Mucosa of descending colon (tissue), 3 donors: ENCODE results near the gene SDF4. TPM values are rescaled to one million over a fixed set of nuclear protein-coding genes. Genes with fewer than 3 reads are reported as not detected.

ENCODE experiments used
- ATAC-seq: fragments of 200-7000 bp; cut with Tn5 transposase; one replicate; pipeline ENCODE4 v1.9.1; 2020; ENCODE audit warnings: mild to moderate bottlenecking, moderate library complexity
- DNase-seq, 3 donors: peaks; one replicate each; pipeline ENCODE4 v3.0.0-alpha.2; 2020
- H3K36me3 ChIP-seq: fragments of 200-600 bp; one replicate; pipeline ENCODE4 v1.8.0; 2021; ENCODE audit warnings: low read depth, mild to moderate bottlenecking
- H3K4me1 ChIP-seq: fragments of 200-600 bp; one replicate; pipeline ENCODE4 v1.8.0; 2021; ENCODE audit warnings: low read depth, mild to moderate bottlenecking
- H3K4me3 ChIP-seq: fragments of 200-600 bp; one replicate; pipeline ENCODE4 v1.8.0; 2021; ENCODE audit warnings: mild to moderate bottlenecking
- H3K9me3 ChIP-seq: fragments of 200-600 bp; one replicate; pipeline ENCODE4 v1.8.0; 2021; ENCODE audit warnings: mild to moderate bottlenecking
- CTCF ChIP-seq: fragments of 200-600 bp; IDR thresholded peaks from one replicate; pipeline ENCODE4 v1.8.0; 2022; ENCODE audit warnings: antibody characterized with exemption, mild to moderate bottlenecking
- intact Hi-C, 2 donors: fragments of 100-400 bp; cut with DNase I in 1 of 2; cut with micrococcal nuclease in 1 of 2; formaldehyde crosslinking; loops; one replicate each; pipeline versions ENCODE4 v1.11.0 to v1.11.1; 2022; cut with DNase I, micrococcal nuclease
- total RNA-seq, 3 donors: library from RNA; stranded (reverse); fragmentation: NEBNext Ultra II Directional in 2 of 3; extraction: Animal tissue kit (Norgen Biotek cat#: 25700) in 2 of 3; gene quantifications; one replicate each; pipeline versions ENCODE4 v1.2.1 to v1.2.4, GENCODE V29; 2021 to 2023
- donor health status: DM: no; HTN: no; CAD: no; lungs with moderate emphysema.
- donor health status: DM: no; HTN: no; CAD: no.
- donor health status: DM: no; HTN: yes; CAD: no.

SDF4 gene
- total RNA-seq, 3 donors from 2014 or later = 169 to 257 (median 226) TPM

- intact Hi-C loops = no loop called here
- Histone ChIP-seq H3K4me3 (no peak overlapping the region), H3K4me1 (no peaks in the 10 kb centered on the region), H3K36me3 (no peaks in the 10 kb centered on the region), H3K9me3 (no peaks in the 10 kb centered on the region)
- TF ChIP-seq CTCF = no peak
- DNase-seq (peak in 2 of 3 donors; percentile 26 to 36), ATAC-seq (no peak)
These were observed 56.4 kb downstream of the SDF4 start for GRCh38 chr1:1175221-1176062.

GRCh38 chr1:1173793-1174415 lies 57.9 kb downstream of the SDF4 start, which contains the start of gene TTLL10:
TSS of gene TTLL10 (plus strand) at chr1:1173880. CDS start at chr1:1179216, 5,336 bp downstream.
- intact Hi-C loops = no loop called here
- no peak for ATAC-seq
- Histone ChIP-seq H3K9me3 (no peaks in the 10 kb centered on the region), H3K4me1 (no peaks in the 10 kb centered on the region), H3K36me3 (no peaks in the 10 kb centered on the region), H3K4me3 (no peak within 1 kb of the TSS)
- TF ChIP-seq CTCF = no peak
- peak; percentile 36 to 72 (median 62) for DNase-seq

GRCh38 chr1:1173061-1173792 lies 58.6 kb downstream of the SDF4 start:
- H3K4me1 ChIP-seq = peaks cover 4% of the 10 kb centered on the region
- TF ChIP-seq CTCF = no peak
- intact Hi-C loops = no loop called here
- H3K9me3 ChIP-seq = no peaks in the 10 kb centered on the region
- ATAC-seq (no peak), DNase-seq (peak in 1 of 3 donors; percentile 33)
- H3K4me3 ChIP-seq = no peak overlapping the region
- H3K36me3 ChIP-seq = no peaks in the 10 kb centered on the region

GRCh38 chr1:1171546-1172340 lies 60.1 kb downstream of the SDF4 start:
- Histone ChIP-seq H3K36me3 (no peaks in the 10 kb centered on the region), H3K4me3 (no peak overlapping the region), H3K9me3 (no peaks in the 10 kb centered on the region), H3K4me1 (peaks cover 6% of the 10 kb centered on the region)
- intact Hi-C loops = no loop called here
- no peak for TF ChIP-seq CTCF
- DNase-seq (peak in 2 of 3 donors; percentile 48 to 62), ATAC-seq (peak; percentile 2)

GRCh38 chr1:1171161-1171545 lies 60.6 kb downstream of the SDF4 start:
- H3K4me1 ChIP-seq = peaks cover 6% of the 10 kb centered on the region

More at GRCh38 chr1:1171161-1171545, 60.6 kb downstream of the SDF4 start:
- H3K36me3 ChIP-seq = no peaks in the 10 kb centered on the region
- no peaks in the 10 kb centered on the region for H3K9me3 ChIP-seq
- no peak for TF ChIP-seq CTCF
- intact Hi-C loops = no loop called here
- H3K4me3 ChIP-seq = no peak overlapping the region
- peak in 2 of 3 donors; percentile 50 to 53 for DNase-seq
- ATAC-seq = peak; percentile 2
